Tibial nerve (tissue), 4 donors: ENCODE results near the gene CYP24A1. TPM values are rescaled to one million over a fixed set of nuclear protein-coding genes. Genes with fewer than 3 reads are reported as not detected.

Experiments
- DNase-seq, 2 donors: peaks; one replicate each; pipeline ENCODE4 v3.0.0-alpha.2; 2019; ENCODE audit warnings: low spot score in 2 of 2
- H3K27ac ChIP-seq, 4 donors: fragments of 200-600 bp; sonication (generic) in 3 of 4; one replicate each; pipeline ENCODE4 v1.5.1; 2017 to 2019; ENCODE audit warnings: mild to moderate bottlenecking in 1 of 4
- H3K27me3 ChIP-seq, 2 donors: fragments of 200-600 bp; sonication (generic) in 1 of 2; one replicate each; pipeline versions ENCODE4 v1.5.1 to v1.6.0; 2017 to 2019
- H3K36me3 ChIP-seq, 3 donors: fragments of 200-600 bp; sonication (generic); one replicate each; pipeline ENCODE4 v1.5.1; 2018 to 2019
- H3K4me1 ChIP-seq, 4 donors: fragments of 200-600 bp; sonication (generic) in 3 of 4; one replicate each; pipeline ENCODE4 v1.5.1; 2017 to 2019
- H3K4me3 ChIP-seq, 4 donors: fragments of 200-600 bp; sonication (generic) in 3 of 4; one replicate each; pipeline ENCODE4 v1.5.1; 2017 to 2019; ENCODE audit warnings: mild to moderate bottlenecking in 1 of 4, moderate library complexity in 1 of 4
- H3K9me3 ChIP-seq, 4 donors: fragments of 200-600 bp; sonication (generic) in 3 of 4; one replicate each; pipeline ENCODE4 v1.5.1; 2017 to 2019
- CTCF ChIP-seq, 5 experiments: fragments of 200-600 bp in 3 of 5; fragments of 450-650 bp in 2 of 5; sonication (generic) in 3 of 5; IDR thresholded peaks; one replicate each; pipeline ENCODE4 v1.5.1; 2016 to 2019; ENCODE audit warnings: antibody characterized with exemption in 5 of 5, mild to moderate bottlenecking in 3 of 5, moderate library complexity in 2 of 5
- EP300 ChIP-seq, 2 donors: sonication (generic); formaldehyde crosslinking; IDR thresholded peaks; one replicate each; pipeline ENCODE4 v1.6.1; 2017; ENCODE audit warnings: antibody characterized with exemption in 2 of 2, mild to moderate bottlenecking in 1 of 2
- POLR2A ChIP-seq, 2 donors: fragments of 450-650 bp; IDR thresholded peaks; one replicate each; pipeline ENCODE4 v1.6.1; 2017; ENCODE audit warnings: antibody characterized with exemption in 2 of 2, mild to moderate bottlenecking in 2 of 2, moderate library complexity in 2 of 2
- WGBS, 2 donors: methylation state at CpG; one replicate each; pipeline ENCODE4 v1.1.5; 2018; 5-methylcytosine and 5-hydroxymethylcytosine counted together
- total RNA-seq, 4 donors: library from RNA; depleted of rRNA; stranded (reverse); fragments of >200 nt; gene quantifications; one replicate each; pipeline ENCODE4 v1.1.0, GENCODE V29; 2016

Gene CYP24A1
- total RNA-seq, 4 donors from 2014 or later: not detected

DNA sequence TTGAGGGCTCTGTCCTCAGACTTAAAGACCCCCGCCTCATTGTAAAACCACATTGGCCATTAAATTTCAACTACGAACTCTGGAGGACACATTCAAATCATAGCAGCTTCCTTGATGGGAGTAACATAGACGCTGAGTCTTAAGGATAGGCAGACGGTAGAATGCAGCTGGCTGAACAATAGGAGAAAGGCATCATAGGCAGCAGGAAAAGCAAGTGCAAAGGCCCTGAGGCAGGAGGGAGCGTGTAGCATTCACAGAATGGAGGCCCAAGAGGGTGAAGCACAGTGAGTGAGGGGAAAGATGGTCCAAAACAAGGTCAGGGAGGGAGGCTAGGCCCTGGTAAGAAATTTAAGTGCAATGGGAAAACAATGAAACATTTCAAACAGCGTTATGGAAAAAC lies 25.5 kb upstream of the CYP24A1 start:
- no peak overlapping the region for H3K4me3 ChIP-seq
- no peak overlapping the region for H3K27ac ChIP-seq
- no peak for TF ChIP-seq EP300 (IDR thresholded peaks at IDR 0.05)
- TF ChIP-seq POLR2A (IDR thresholded peaks at IDR 0.05): no peak
- TF ChIP-seq CTCF (IDR thresholded peaks at IDR 0.05): no peak
- H3K36me3 ChIP-seq: no peaks in the 10 kb centered on the region
- no peaks in the 10 kb centered on the region for H3K4me1 ChIP-seq
- no peaks in the 10 kb centered on the region for H3K27me3 ChIP-seq
- no peaks in the 10 kb centered on the region for H3K9me3 ChIP-seq
- 74 to 75% methylated on average over 6 of the region's 6 CpGs for WGBS, 2 donors
- no peak for DNase-seq

GRCh38 chr20:54197621-54198604 lies 24.1 kb upstream of the CYP24A1 start:
- H3K4me3 ChIP-seq: no peak overlapping the region
- H3K27ac ChIP-seq: no peak overlapping the region
- DNase-seq: no peak
- no peaks in the 10 kb centered on the region for H3K9me3 ChIP-seq
- no peaks in the 10 kb centered on the region for H3K4me1 ChIP-seq
- H3K27me3 ChIP-seq: no peaks in the 10 kb centered on the region
- H3K36me3 ChIP-seq: no peaks in the 10 kb centered on the region
- TF ChIP-seq CTCF (IDR thresholded peaks at IDR 0.05) (no peak), POLR2A (IDR thresholded peaks at IDR 0.05) (no peak), EP300 (IDR thresholded peaks at IDR 0.05) (no peak)
- 71 to 72% methylated on average over 13 of the region's 13 CpGs for WGBS, 2 donors

- Histone ChIP-seq H3K36me3 (no peaks in the 10 kb centered on the region), H3K4me1 (no peaks in the 10 kb centered on the region), H3K27ac (no peak overlapping the region), H3K4me3 (no peak overlapping the region), H3K27me3 (no peaks in the 10 kb centered on the region), H3K9me3 (no peaks in the 10 kb centered on the region)
- TF ChIP-seq EP300 (IDR thresholded peaks at IDR 0.05) (no peak), CTCF (IDR thresholded peaks at IDR 0.05) (no peak), POLR2A (IDR thresholded peaks at IDR 0.05) (no peak)
- 80 to 82% methylated on average over 13 of the region's 13 CpGs for WGBS, 2 donors
- no peak for DNase-seq
Observed at GRCh38 chr20:54195483-54196472, 22.0 kb upstream of the CYP24A1 start.

DNA sequence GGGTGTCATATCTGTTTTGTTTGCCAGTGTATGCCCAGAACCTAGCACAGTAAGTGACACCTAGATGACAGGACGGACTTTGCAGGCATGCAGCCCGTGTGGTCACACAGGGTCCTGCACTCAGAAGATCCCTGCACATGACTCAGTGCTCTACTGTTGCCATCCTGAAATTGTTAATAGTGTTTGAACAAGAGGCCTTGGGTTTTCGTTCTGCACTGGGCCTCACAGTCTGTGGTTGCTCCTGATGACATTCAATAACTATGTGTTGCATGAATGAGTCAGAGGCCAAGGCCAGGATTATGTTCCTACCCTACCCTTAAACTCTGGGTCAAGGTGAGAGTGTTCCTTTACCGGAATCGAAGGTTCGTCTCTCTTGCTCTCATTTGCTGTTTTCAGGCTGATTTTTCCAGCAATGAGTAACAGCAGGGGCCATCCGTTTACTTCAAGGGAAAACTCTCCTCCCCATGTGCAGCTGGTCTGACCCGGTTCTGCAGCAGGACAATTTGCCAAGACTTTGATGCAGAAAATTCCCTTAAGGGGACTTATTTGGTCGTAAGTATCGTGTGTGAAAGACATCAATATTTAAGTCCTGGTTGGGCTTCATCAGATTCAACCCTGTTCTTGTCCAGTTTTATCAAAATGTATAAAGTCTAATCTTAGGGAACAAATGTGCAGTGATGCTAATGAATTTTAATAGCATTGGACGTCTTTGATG lies 21.1 kb upstream of the CYP24A1 start:
- no peak for DNase-seq
- Histone ChIP-seq H3K27ac (no peak overlapping the region), H3K4me3 (no peak overlapping the region), H3K36me3 (no peaks in the 10 kb centered on the region), H3K4me1 (no peaks in the 10 kb centered on the region), H3K27me3 (no peaks in the 10 kb centered on the region), H3K9me3 (no peaks in the 10 kb centered on the region)
- 60 to 61% methylated on average over 11 of the region's 11 CpGs for WGBS, 2 donors
- TF ChIP-seq POLR2A (IDR thresholded peaks at IDR 0.05): no peak
- no peak for TF ChIP-seq EP300 (IDR thresholded peaks at IDR 0.05)
- TF ChIP-seq CTCF (IDR thresholded peaks at IDR 0.05): no peak
